MCF 10A (cell line): ENCODE data around the gene RAB6B. TPM values are rescaled to one million over a fixed set of nuclear protein-coding genes. Genes with fewer than 3 reads are reported as not detected.

Experiments used
- BruUV-seq: library from RNA; stranded (reverse); fragments of 400-500 nt; replicated peaks from 2 replicates; lab custom pipeline; 2021; lab: Mats Ljungman, UMichigan
- CTCF ChIA-PET: fragments of 300-600 bp; sonication (Branson Sonifier 250); formaldehyde crosslinking; extraction: SDS; loops from one replicate; lab custom pipeline; 2021; ENCODE audit warnings: antibody characterized with exemption, inconsistent platforms; lab: Yijun Ruan, JAX
- POLR2A ChIA-PET: fragments of 300-600, 350-650 bp; sonication (Branson Sonifier 250); formaldehyde crosslinking; extraction: SDS; loops from one replicate; lab custom pipeline; 2020; ENCODE audit warnings: antibody characterized with exemption, inconsistent platforms; lab: Yijun Ruan, JAX
- DNase-seq: peaks from one replicate; pipeline ENCODE4 v3.0.0-alpha.2; 2018; ENCODE audit not compliant: unreplicated experiment
- H3K27ac Mint-ChIP-seq: one replicate; pipeline ENCODE4 v1.8.0; 2022; ENCODE audit warnings: mild to moderate bottlenecking, low read depth, mixed read lengths; ENCODE audit not compliant: unreplicated experiment
- H3K27me3 Mint-ChIP-seq: one replicate; pipeline ENCODE4 v1.8.0; 2022; ENCODE audit warnings: mixed read lengths; ENCODE audit not compliant: insufficient read depth, unreplicated experiment
- H3K36me3 Mint-ChIP-seq: one replicate; pipeline ENCODE4 v1.8.0; 2022; ENCODE audit warnings: mild to moderate bottlenecking, moderate library complexity, mixed read lengths; ENCODE audit not compliant: insufficient read depth, unreplicated experiment
- H3K4me1 Mint-ChIP-seq: one replicate; pipeline ENCODE4 v1.8.0; 2022; ENCODE audit warnings: mixed read lengths; ENCODE audit not compliant: insufficient read depth, unreplicated experiment
- H3K4me3 Mint-ChIP-seq: one replicate; pipeline ENCODE4 v1.8.0; 2022; ENCODE audit warnings: mild to moderate bottlenecking, moderate library complexity, mixed read lengths; ENCODE audit not compliant: unreplicated experiment
- H3K9me3 Mint-ChIP-seq: one replicate; pipeline ENCODE4 v1.8.0; 2022; ENCODE audit warnings: mixed read lengths; ENCODE audit not compliant: unreplicated experiment
- CTCF ChIP-seq: fragments of 200-600 bp; IDR thresholded peaks from one replicate; pipeline ENCODE4 v1.8.0; 2022; ENCODE audit warnings: antibody characterized with exemption, mild to moderate bottlenecking; ENCODE audit not compliant: unreplicated experiment
- intact Hi-C: fragments of 100-400 bp; cut with micrococcal nuclease; formaldehyde crosslinking; loops from 2 replicates; pipeline ENCODE4 v1.14.1; 2022
- total RNA-seq: library from RNA; stranded (reverse); gene quantifications from 2 replicates; pipeline ENCODE4 v1.2.3, GENCODE V29; 2022

The RAB6B gene
- total RNA-seq, 1 experiment from 2014 or later, result 1.1 TPM

GRCh38 chr3:133838916-133839800 lies 56.5 kb downstream of the RAB6B start:
- ChIA-PET CTCF (no interaction called here), POLR2A (no interaction called here)
- no peak overlapping the region for H3K4me3 Mint-ChIP-seq
- H3K27me3 Mint-ChIP-seq, result peaks cover 5% of the 10 kb centered on the region
- no peak for DNase-seq
- no peaks in the 10 kb centered on the region for H3K4me1 Mint-ChIP-seq
- H3K36me3 Mint-ChIP-seq, result no peaks in the 10 kb centered on the region
- no peak for TF ChIP-seq CTCF
- no peaks in the 10 kb centered on the region for H3K9me3 Mint-ChIP-seq
- intact Hi-C loops, result no loop called here
- no peak overlapping the region for H3K27ac Mint-ChIP-seq
- BruUV-seq, result no TSS peak

GRCh38 chr3:133838296-133838789 lies 57.3 kb downstream of the RAB6B start:
- H3K4me3 Mint-ChIP-seq, result no peak overlapping the region
- POLR2A ChIA-PET, result no interaction called here
- H3K27ac Mint-ChIP-seq, result no peak overlapping the region
- no peaks in the 10 kb centered on the region for H3K9me3 Mint-ChIP-seq
- BruUV-seq, result no TSS peak
- intact Hi-C loops, result no loop called here
- CTCF ChIA-PET, result interaction anchor here (0.6 kb wide), 1 partner anchor 1107 kb away, joined by 3 read pairs; no protein-coding TSS in a partner anchor
- H3K27me3 Mint-ChIP-seq, result no peaks in the 10 kb centered on the region
- DNase-seq, result no peak
- H3K36me3 Mint-ChIP-seq, result no peaks in the 10 kb centered on the region
- TF ChIP-seq CTCF, result no peak
- H3K4me1 Mint-ChIP-seq, result no peaks in the 10 kb centered on the region

- H3K36me3 Mint-ChIP-seq, result no peaks in the 10 kb centered on the region
- no TSS peak for BruUV-seq
- ChIA-PET POLR2A (no interaction called here), CTCF (interaction anchor here (0.6 kb wide), 1 partner anchor 1106 kb away, joined by 3 read pairs; no protein-coding TSS in a partner anchor)
- no peaks in the 10 kb centered on the region for H3K9me3 Mint-ChIP-seq
- no peak overlapping the region for H3K27ac Mint-ChIP-seq
- TF ChIP-seq CTCF, result no peak
- no peak overlapping the region for H3K4me3 Mint-ChIP-seq
- intact Hi-C loops, result no loop called here
- H3K27me3 Mint-ChIP-seq, result no peaks in the 10 kb centered on the region
- no peak for DNase-seq
- H3K4me1 Mint-ChIP-seq, result no peaks in the 10 kb centered on the region
Observed at GRCh38 chr3:133837487-133838295, 58.0 kb downstream of the RAB6B start.
